ENCODE results near the gene LTB4R2. TPM values are rescaled to one million over a fixed set of nuclear protein-coding genes. Genes with fewer than 3 reads are reported as not detected.

LTB4R2 gene
- total and polyA plus RNA-seq, 2 experiments from 2014 or later: 0.40 to 12.6 TPM

- no peak overlapping the region for H2AFZ ChIP-seq
- Mint-ChIP-seq H3K4me1 (no peaks in the 10 kb centered on the region), H3K27me3 (ENCODE audit: insufficient read depth, low read depth, poor library complexity) (peaks cover 7% of the 10 kb centered on the region), H3K36me3 (ENCODE audit: low read depth) (peaks cover 5% of the 10 kb centered on the region; the same call in 2 of the 3 replicates), H3K27ac (no peak overlapping the region), H3K9me3 (no peaks in the 10 kb centered on the region), H3K4me3 (no peak overlapping the region)
- H3K27ac ChIP-seq (ENCODE audit: low read depth): no peak overlapping the region
- H4K20me1 ChIP-seq (replicated peaks; ENCODE audit: insufficient read depth): no peaks in the 10 kb centered on the region; the same call in 1 of the 2 replicates
- H3K4me3 ChIP-seq: no peak overlapping the region
- ATAC-seq: no peak
- H3F3A ChIP-seq (replicated peaks; ENCODE audit: low read depth): no peaks in the 10 kb centered on the region
- no peaks in the 10 kb centered on the region for H3K79me2 ChIP-seq (replicated peaks; ENCODE audit: insufficient read depth)
- no peak for DNase-seq (ENCODE audit: low spot score)
- no peak overlapping the region for H3K4me2 ChIP-seq
- H3K36me3 ChIP-seq (ENCODE audit: insufficient read depth): no peaks in the 10 kb centered on the region; the same call in 1 of the 2 replicates
- TF ChIP-seq NANOG (IDR thresholded peaks at IDR 0.05; ENCODE audit: borderline replicate concordance) (no peak), EZH2 (IDR thresholded peaks at IDR 0.05; ENCODE audit: low read depth, unreplicated experiment) (no peak), CTCF (conservative IDR thresholded peaks at IDR 0.05; ENCODE audit: low read depth in 2 of 2) (no peak), JUNB (IDR thresholded peaks at IDR 0.05; ENCODE audit: unreplicated experiment) (no peak), ETS1 (IDR thresholded peaks at IDR 0.05) (no peak), ZNF331 (CRISPR knock-in tag; IDR thresholded peaks at IDR 0.05; ENCODE audit: low read depth) (no peak), STAT1 (IDR thresholded peaks at IDR 0.05; ENCODE audit: unreplicated experiment) (no peak), ZNF462 (CRISPR knock-in tag; IDR thresholded peaks at IDR 0.05) (no peak), EZH2phosphoT487 (IDR thresholded peaks at IDR 0.05; ENCODE audit: unreplicated experiment) (no peak), POLR2AphosphoS5 (IDR thresholded peaks at IDR 0.05; ENCODE audit: low read depth) (no peak), REST (IDR thresholded peaks at IDR 0.05; ENCODE audit: unreplicated experiment) (no peak), ZNF114 (CRISPR knock-in tag; IDR thresholded peaks at IDR 0.05) (no peak), CREB1 (CRISPR knock-in tag; IDR thresholded peaks at IDR 0.05; ENCODE audit: low read depth) (no peak)
- H3K9me2 ChIP-seq (ENCODE audit: insufficient read depth): no peaks in the 10 kb centered on the region
- H3K27me3 ChIP-seq (ENCODE audit: insufficient read depth): no peaks in the 10 kb centered on the region
- H3K4me1 ChIP-seq (ENCODE audit: insufficient read depth): no peaks in the 10 kb centered on the region
Observed at GRCh38 chr14:24291446-24292117, 18.4 kb upstream of the LTB4R2 start.

All from GM23338 (cell line).